Spleen (tissue), 7 donors: Measurements from ENCODE around the gene SLC25A29.

Source experiments
- CTCF ChIP-seq, 11 experiments: fragments of 200-600 bp in 7 of 11; fragments of 450-650 bp in 4 of 11; sonication (generic) in 4 of 11; IDR thresholded peaks in 8 of 11; conservative IDR thresholded peaks in 3 of 11; 1 replicate in 7 of 11; 2 replicates in 4 of 11; pipeline versions ENCODE4 v1.4.0 to v1.8.0; 2016 to 2021; ENCODE audit warnings: antibody characterized with exemption in 11 of 11, inconsistent platforms in 4 of 11, mild to moderate bottlenecking in 1 of 11
- POLR2A ChIP-seq, 3 donors: fragments of 450-650 bp; IDR thresholded peaks; one replicate each; pipeline ENCODE4 v1.5.1; 2017; ENCODE audit warnings: antibody characterized with exemption in 3 of 3, mild to moderate bottlenecking in 1 of 3
- POLR2AphosphoS5 ChIP-seq, 3 donors: sonication (generic); formaldehyde crosslinking; IDR thresholded peaks; one replicate each; pipeline ENCODE4 v1.5.1; 2017; ENCODE audit warnings: antibody characterized with exemption in 3 of 3
- donor health status: DM: no; HTN: no; CAD: no; lungs with moderate emphysema.
- donor health status: DM: no; HTN: no; CAD: no.
- donor health status: DM: no; HTN: no; CAD: no.

- peak in 1 of 11 experiments; percentile 1 for TF ChIP-seq CTCF (IDR thresholded peaks at IDR 0.05 in 8 of 11, conservative IDR thresholded peaks at IDR 0.05 in 3 of 11)
- TF ChIP-seq POLR2A (IDR thresholded peaks at IDR 0.05), result no peak
- no peak for TF ChIP-seq POLR2AphosphoS5 (IDR thresholded peaks at IDR 0.05)
These were observed 27.1 kb downstream of the SLC25A29 start for GRCh38 chr14:100279133-100279532.
